DMS153 treated with DMSO at 0.1 percent for 48 hours (cell line): ENCODE measurements around the gene USP51.
"Not testable (repeated sequence)": the region's sequence is repeated elsewhere in the genome, so short reads cannot be mapped to it uniquely, and the experiment has no call there.

Experiments used
- DNase-seq: peaks from one replicate; lab custom pipeline; 2025; ENCODE audit not compliant: unreplicated experiment; lab: John Stamatoyannopoulos, UW

Gene USP51

DNA sequence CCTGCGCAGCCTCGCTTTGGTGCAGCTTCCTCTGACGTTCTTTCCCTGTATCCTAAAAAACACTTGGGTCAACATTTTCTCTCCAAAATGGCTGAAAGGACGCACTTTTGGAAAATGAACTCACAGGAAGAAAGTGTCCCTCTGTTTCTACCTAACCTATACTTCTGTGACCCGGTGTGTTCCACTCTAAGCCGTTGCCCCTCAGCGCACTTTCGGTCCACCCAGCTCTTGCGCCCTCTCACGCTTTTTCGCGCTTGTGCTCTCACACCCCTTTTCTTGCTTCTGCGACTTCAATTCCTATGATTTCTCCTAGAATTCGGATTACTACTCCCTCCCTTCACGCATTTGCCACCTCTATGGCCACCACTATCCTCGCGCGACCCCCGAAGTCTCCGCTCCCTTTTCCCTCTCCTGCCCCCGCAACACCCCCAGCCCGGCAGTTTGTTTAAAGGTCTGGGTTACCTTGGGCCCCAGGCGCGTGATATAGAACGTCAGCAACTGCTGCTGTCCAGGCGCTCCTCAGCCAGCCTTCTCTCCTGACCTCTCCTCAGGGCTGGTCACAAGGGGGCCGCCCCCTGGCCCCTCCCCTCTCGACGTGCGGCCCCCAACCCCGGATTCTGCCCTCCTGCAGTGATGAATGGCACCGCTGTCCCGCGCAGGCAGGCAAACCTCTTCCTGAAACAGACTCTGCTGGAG, at the start of gene USP51:
TSS of gene USP51 (minus strand) at position 535 of the 696 bp plus-strand sequence. CDS start 909 bp downstream, outside the sequence.
- DNase-seq, result no peak

DNA sequence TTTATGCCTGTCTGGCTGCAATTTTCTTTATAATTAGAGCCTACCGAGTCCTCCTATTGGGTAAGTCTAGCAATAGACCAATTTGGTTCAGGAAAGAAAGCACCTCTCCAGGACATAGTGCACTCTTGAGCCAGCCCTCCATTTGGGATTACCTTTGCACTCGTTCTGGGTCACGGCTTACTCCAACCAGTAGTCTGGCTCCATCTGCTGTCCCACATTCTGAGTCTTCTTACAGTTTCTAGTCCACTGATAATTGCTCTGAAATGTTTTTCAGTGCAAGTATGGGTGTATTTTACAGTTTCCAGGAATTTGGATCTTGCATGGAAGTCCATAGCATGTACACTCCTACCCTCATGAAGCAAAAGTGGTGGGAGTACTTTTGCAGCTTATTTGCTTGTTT, 34.8 kb upstream of the USP51 start:
- no peak for DNase-seq

DNA sequence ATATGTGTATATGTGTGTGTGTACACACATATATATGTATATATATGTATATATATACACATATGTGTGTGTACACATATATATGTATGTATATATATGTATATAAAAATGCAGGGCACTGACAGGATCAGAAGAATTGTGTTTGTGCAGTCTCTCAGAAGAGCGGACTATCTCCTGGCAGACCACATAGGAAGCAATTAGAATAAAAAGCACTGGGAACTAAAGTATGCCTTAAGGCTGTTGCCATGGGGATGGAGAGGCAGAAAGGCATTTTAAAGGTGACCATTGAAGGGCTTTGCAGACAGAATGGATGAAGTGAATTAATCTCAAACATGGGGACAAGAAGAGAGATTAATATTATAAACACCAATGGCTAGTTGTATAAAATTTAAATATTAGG, 33.7 kb upstream of the USP51 start:
- DNase-seq, result no peak

DNA sequence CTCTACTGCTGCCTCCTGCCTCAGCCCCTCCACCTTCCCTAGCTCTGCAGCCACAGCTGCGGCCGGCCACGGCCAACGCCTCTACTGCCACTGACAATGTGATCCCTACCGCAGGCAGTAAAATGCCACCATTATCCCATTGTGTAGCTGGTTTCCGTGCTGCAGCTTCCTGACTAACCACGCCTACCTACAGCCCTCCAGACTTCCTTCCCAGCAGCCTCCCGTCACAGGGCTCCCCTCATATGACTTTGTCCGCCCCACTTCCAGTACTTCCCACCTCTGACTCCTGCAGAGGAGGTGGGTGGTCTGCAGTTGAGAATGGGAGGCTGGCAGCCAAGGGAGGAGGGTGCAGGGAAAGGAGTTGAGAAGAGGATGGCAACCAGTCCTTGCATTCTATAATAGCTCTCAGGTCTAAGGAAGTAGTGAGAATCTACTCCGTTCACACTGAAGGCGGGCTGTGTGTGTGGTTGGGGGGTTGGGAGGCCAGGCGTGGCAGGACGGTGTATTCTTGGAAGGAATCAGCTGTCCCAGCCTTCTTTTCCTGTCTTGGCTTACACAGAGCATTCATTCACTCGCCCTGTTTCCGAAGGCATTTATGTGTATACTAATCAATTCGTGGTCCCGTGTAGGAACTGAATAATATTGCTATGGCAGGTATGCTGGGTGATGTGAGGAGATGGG, 33.1 kb upstream of the USP51 start:
- peak; percentile 0 for DNase-seq

DNA sequence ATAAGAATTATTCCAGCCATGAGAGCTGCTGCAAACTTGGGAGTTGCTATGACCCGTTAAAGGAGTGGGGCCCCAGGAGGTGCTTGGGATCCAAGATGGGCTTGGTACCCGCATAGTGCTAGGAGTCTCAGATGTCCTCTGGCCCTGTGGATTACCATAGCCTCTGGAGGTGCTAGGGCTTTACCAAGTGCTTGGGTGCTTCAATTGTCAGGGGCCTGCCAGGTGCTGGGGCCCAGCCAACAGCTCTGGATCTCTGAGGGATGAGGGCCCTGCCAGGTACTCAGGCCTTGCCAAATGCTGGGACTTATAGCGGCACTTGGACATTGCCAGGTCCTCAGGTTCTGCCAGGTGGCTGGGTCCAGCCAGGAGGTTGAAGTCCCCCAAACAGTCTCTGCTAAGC, 32.0 kb upstream of the USP51 start:
- DNase-seq, result no peak

DNA sequence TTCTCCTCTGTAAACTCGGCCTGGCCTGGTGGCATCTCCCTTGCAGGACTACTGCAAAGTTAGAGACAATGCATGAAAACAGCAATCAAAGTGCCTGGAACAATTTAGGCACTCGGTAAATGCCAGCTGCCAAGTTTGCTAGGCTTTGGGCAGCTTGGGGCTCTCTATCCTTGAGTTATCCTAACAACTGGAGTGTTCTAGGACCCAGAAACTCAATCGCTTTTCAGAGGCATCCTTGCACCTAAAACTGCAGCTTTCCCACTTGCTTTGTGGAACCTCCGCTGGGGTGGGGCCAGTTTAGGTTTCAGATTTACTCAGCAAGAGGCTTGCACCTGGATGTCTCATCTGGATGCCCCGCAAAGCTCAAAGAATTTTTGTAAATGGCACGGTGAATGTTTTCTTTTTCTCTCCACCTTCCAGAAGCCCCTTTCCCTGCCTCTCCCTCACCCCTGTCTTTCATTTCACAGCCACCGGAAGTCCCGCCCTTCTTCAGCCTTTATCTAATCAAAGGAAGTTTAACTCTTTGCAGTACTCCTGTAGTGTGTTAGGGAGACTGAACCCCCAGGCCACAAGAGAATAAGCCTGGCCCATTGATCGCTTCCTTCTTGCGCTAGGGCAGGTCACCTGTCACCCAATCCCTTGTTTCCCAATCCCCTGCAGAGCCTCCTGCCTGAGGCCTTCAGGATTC, 27.3 kb upstream of the USP51 start:
- DNase-seq, result not testable (repeated sequence)

DNA sequence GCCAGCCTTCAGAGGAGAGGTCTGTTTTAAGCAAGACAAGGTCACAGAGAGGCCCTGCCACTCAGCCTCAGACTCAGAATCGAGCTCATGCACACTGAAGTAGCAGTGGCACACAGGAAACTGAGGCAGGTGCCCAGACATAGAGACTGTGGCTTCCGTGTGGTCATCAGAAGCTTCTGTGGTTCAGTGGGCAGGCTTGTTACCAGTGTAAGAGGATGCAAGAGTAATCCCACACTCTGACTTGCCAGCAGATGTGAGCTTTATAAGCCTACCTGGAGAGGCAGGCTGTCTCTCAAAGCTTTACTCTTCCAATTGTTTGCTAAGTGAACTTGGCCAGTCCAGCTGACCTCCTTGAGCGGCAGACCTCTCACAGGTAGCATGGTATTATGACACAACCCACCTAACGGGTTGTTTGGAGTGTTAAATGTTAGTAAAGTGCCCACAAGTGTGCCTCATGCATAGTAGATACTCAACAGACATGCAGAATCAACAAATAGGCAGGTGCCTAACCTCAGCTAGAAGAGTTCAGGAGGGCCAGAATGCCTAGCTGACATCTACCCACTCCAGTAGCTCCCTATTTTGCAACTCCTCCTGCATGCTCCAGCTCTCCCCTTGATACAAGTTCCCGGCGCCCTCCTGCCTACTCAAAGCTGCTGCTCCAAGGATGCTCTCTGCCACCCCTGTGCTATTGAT, 23.5 kb upstream of the USP51 start:
- DNase-seq, result not testable (repeated sequence)

DNA sequence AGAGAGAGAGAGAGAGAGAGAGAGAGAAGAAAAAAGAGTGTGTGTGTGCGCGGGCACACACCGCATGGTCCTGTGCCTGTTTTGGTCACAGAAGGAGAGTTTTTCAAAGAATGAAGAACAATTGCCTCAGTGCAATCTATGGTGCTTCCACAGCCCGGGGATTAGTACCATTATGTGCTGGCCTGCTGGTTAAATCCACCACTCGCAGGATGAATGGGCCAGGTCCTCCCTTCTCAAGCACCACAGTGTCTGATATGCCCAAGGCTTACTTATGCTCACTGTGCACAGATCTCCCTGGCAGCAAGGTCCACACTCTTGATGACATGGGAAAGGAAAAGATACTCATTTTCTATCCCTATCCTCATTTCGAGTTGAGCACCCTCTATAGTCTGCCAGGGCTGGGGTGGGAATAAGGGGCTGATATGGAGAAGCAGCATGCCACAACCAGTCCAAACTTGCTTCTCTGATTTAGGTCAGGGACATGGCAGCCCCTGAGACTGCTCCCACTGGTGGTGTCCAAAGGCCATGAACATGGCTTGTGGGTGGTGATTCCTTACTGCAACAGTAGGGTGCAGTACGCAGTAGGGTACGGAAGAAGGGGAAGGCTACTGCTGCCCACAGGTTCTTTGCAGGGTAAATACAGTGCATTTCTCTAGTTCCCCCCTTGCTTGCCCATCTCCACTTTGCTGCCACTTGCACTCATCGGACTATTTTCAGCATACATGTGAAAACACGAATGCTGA, 18.9 kb upstream of the USP51 start:
- DNase-seq, result not testable (repeated sequence)

DNA sequence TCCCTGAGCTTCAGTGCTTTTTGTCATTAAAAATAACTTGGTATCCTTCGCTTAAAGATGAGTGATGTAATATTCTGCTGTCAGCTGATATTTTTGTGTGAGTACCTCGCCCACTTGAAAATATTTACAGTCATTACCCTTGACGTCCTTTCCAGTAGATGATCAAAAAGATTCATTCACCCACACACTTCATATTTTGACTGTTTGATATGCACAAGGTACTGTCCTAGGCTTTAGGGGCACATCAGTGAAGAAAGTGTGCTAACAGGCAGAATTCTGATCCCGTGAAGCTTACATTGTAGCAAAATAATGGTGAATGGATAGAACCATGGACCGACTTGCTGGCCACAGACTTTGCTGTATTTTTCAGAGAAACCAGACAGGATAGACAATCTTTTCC, 18.1 kb upstream of the USP51 start:
- DNase-seq, result not testable (repeated sequence)

DNA sequence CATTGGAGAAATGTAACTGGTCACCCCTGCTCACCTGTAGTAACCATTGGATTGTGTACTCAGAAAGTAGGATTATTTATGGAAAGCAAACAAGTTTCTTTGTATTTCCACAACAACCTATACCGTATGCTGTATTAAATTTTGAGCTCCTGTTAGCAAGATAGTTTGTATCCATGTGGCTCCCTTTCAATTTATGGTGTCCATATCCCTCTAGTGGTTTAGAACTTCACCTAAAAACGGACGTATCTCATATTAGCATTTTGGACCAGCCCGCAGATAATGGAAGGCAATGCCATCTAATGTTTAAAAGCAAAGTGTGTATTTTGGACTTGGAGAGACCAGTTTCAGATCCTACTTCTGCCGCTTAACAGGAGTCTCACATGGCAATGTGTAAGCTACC, 17.4 kb upstream of the USP51 start:
- DNase-seq, result not testable (repeated sequence)

DNA sequence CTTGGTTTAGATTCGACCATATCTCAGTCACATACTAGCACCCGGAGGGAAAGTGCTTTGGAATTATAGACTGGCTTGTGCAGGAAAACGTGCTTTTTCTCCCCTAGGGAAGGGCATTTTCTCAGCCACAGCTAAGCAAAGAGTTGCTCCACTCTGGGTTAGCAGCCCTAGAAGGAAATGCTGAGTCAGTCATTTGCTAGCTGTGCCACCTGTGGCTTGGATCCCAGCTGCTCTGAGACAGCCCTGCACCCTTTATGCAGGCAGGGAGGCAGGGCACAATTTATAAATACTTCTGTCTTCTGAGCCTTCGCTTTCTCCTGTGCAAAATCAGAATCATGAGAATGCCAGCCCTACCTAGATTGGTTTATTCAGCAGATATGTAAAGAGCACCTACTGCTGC, 1.3 kb upstream of the USP51 start:
- DNase-seq, result no peak

DNA sequence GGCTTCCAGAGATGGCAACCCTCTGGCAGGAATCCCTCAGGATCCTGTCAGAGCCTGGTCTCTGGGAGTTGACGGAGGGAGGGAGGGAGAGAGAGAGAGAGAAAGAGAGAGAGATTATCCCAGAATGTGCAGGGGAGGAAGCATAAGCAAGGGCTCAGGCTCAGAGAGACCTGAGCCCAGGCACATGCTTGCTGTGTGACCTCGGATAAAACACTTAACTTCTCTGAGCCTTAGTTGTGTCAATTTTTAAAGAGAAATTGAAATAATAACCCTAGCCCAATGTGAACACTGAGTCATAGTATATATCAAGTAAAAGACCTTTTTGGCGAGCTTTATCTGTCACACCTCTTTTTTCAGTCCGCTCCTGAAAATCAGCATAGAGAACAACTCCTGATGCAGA, 473 bp upstream of the USP51 start:
- DNase-seq, result no peak

DNA sequence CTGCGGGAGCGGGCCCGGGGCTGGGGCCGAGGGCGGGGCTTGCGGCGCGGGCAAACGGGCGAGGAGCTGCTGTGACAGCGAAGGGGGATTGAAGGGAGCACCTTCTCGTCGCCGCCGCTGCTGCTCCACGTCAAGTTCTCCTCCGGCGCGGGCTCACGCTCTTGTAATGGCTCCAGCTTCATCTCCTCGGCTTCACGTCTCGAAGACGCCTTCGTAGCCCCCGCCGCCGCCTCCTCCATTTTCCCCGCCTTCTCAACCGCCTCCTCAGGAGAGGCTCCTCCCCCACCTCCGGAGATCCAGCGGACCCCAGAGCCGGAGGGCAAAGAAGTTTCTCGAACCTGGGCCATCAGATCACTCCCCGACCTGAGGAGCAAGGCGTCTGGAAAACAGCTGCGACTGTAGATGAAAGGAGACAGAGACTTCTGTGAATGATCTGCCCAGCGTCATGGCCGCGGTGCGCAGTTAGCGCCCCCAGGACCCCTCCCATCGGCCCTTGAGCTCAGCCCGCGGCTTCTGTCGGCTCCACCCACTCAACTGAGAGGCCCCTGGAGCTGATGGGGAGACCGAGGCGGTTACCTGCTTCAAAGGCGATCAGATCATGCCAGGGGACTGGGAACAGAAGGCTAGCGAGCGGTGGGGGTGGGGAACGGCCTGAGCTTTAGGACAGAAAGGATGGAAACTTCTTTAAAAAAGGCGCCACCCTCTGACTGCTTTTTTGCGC, 895 bp downstream of the USP51 start:
- no peak for DNase-seq

DNA sequence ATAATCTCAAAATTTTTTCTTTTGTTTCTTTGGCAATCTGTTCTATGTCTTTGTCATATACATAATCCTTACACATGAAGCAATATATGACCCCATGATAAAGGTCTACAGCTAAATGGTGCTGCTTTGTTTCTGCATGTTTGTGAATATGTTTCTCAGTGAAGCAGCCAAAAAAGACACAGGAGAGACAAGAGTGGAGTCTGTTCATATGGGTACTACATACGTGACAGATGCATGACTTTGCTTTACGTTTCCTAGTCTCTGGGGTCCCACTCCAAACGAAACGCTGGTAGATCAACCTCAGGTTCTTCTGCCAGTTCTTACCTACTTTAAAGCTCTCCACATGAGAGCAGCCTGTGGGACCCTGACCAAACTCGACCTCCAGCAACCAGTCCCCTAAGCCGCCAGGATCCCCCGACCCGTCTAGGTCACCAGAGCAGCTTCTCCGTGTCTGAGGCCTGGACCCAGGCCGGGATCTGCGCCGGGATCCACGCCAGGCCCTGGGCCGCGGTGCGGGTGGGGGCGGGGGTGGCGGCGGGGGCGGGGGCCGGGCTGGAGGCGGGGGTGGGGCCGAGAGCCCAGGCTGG, 1.5 kb downstream of the USP51 start:
- DNase-seq, result no peak

DNA sequence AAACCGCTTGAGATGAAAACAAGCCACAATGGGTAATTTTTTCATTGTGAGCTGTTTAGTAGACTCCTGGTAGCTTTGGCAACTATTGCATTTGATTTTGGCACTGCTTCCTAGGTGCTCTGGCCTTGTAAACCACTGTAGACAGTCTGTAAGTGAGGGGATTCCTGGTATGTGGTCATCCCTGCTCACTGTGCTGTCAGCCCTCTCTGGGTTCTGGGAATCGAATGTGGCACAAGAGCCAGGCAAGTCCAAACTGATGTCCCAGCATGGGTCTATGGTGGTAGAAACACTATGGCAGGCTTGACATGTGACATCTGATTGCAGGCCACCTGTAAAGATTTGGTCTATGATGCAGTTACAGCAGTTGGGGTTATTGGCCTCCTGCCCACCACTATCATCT, 2.5 kb downstream of the USP51 start:
- no peak for DNase-seq

DNA sequence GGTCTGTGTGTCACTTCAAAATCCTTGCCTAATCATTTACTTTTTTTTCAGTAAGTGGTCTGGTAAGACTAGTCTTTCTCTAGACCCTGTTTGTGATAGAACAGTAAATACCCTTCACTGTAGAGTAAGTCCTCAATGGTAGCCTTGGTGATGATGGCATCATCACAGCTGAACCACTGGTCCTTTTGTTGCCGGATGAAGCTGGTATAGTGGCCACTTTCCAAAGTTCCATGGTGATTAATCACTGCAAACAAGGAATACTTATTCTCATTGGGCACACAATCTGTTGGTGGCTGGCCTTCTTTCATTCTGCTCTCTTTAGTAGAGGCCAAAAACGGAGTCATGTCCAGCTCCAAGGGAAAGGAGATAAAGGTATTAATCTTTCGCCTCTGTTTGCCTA, 2.9 kb downstream of the USP51 start:
- no peak for DNase-seq

DNA sequence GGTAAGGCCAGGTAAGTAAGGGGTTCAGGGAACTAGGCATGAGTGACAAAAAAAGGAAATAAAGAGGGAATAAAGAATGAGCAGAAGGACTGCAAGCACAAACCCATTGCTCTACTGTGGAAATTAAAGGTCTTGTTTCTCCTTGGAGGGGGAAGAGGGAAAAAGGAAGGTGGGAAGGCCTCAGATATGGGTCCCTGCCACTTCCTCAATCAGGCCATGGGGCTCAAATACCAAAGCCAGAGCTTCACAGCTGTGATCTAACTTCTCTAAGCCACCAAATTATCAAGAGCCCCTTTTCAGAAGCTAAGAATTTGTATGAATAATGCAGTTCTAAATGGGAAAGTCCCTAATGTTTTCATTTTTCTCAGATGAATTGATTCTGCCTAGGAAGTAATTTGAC, 4.7 kb downstream of the USP51 start:
- DNase-seq, result no peak

DNA sequence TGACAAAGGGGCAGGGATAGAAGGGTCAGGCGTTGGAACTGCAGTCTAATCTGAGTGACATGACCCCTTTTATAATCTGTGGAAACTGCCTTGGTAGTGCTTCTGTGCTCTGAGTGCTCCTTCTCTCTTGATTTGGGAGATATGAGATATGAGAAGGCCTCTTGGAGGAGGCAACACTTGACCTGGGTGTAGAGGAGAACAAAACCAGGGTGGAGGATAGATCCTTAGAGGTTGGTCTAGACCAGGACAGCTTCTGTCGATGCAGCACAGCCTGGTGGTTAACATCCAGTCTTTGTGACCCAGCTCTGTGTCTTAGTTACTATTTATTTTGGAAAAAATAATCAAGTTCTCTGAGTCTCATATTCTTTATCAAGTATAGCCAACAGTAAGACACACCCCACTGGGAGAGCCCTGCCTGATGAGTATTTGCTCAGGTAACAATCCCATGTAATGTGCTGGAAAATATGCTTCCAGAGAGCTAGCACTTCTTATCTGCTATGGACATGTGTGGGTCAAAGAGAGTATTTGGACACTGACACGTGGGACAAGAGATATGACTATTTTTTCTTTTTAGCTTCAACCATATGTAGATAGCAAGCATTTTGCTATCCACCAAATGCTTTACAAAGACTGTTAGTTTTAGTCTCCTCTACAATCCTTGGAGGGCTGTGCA, 9.1 kb downstream of the USP51 start:
- no peak for DNase-seq

DNA sequence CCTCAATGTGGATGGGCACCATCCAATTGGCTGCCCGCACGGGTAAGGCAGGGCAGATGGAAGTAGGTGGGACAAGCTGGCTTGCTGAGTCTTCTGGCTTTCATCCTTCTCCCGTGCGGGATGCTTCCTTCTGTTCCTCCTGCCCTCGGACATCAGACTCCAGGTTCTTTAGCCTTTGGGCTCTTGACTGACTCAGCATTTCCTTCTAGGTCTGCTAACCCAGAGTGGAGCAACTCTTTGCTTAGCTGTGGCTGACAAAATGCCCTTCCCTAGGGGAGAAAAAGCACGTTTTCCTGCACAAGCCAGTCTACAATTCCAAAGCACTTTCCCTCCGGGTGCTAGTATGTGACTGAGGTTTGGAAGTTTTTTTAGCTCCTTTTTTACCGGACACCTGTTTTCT, 9.7 kb downstream of the USP51 start:
- DNase-seq, result not testable (repeated sequence)
